K562 (cell line): ENCODE data around the gene RPL7L1. TPM values are rescaled to one million over a fixed set of nuclear protein-coding genes. Genes with fewer than 3 reads are reported as not detected.
A peak's percentile ranks its signal among the peaks of the same experiment; 100 is the strongest.

Experiments used
- BMI1 ChIP-seq: fragments of 150-350 bp; IDR thresholded peaks from 2 replicates; pipeline ENCODE4 v1.6.1; 2014; ENCODE audit warnings: low read length
- CBX5 ChIP-seq: IDR thresholded peaks from 2 replicates; pipeline ENCODE4 v1.6.1; 2014; ENCODE audit warnings: low read depth, borderline replicate concordance
- CC2D1A ChIP-seq: fragments of 450-650 bp; IDR thresholded peaks from 2 replicates; pipeline ENCODE4 v1.6.1; 2017; ENCODE audit warnings: mild to moderate bottlenecking
- CHD4 ChIP-seq: fragments of 200-600 bp; sonication (generic); IDR thresholded peaks from 3 replicates; pipeline ENCODE4 v1.6.1; 2012; ENCODE audit warnings: low read depth, mild to moderate bottlenecking, mixed read lengths, low read length, inconsistent platforms; ENCODE audit not compliant: insufficient read depth, insufficient replicate concordance, poor library complexity, severe bottlenecking
- DIDO1 ChIP-seq: fragments of 450-650 bp; IDR thresholded peaks from 2 replicates; pipeline ENCODE4 v1.6.1; 2016; ENCODE audit warnings: low read depth, missing biosample characterization, missing genetic modification characterization
- E2F3 ChIP-seq: fragments of 250-450 bp; sonication (Bioruptor Pico); IDR thresholded peaks from 2 replicates; pipeline ENCODE4 v1.4.0; 2020; ENCODE audit warnings: mild to moderate bottlenecking
- HOXB6 ChIP-seq: fragments of 250-450 bp; sonication (Bioruptor Pico); IDR thresholded peaks from 2 replicates; pipeline ENCODE4 v1.5.1; 2022; ENCODE audit warnings: mild to moderate bottlenecking, borderline replicate concordance
- JUND ChIP-seq, 2 experiments: IDR thresholded peaks; 2 replicates in 1 of 2; 3 replicates in 1 of 2; pipeline ENCODE4 v1.6.1; 2011; ENCODE audit warnings: borderline replicate concordance in 2 of 2, low read depth in 2 of 2, low read length in 2 of 2, improper control_type of control experiment in 1 of 2, missing biosample characterization in 1 of 2, missing genetic modification characterization in 1 of 2, missing genetic modification reagents in 1 of 2
- MAFG ChIP-seq: fragments of 450-650 bp; conservative IDR thresholded peaks from 2 replicates; pipeline ENCODE4 v1.6.1; 2016; ENCODE audit warnings: missing genetic modification characterization, missing compliant biosample characterization
- MAFK ChIP-seq: IDR thresholded peaks from 2 replicates; pipeline ENCODE4 v1.6.1; 2011; ENCODE audit warnings: low read length, improper control_type of control experiment
- OTX1 ChIP-seq: fragments of 450-650 bp; formaldehyde crosslinking; IDR thresholded peaks from 2 replicates; pipeline ENCODE4 v1.4.0; 2022; ENCODE audit warnings: mild to moderate bottlenecking
- POLR2B ChIP-seq: fragments of 450-650 bp; IDR thresholded peaks from 2 replicates; pipeline ENCODE4 v1.6.1; 2018; ENCODE audit warnings: low read depth; ENCODE audit not compliant: partially characterized antibody
- SAFB2 ChIP-seq: fragments of 200-400 bp; formaldehyde crosslinking; IDR thresholded peaks from 2 replicates; pipeline ENCODE4 v1.6.1; 2018; ENCODE audit warnings: borderline replicate concordance, low read length, low read depth, moderate library complexity; ENCODE audit not compliant: severe bottlenecking
- SIRT6 ChIP-seq: IDR thresholded peaks from one replicate; pipeline ENCODE4 v1.6.1; 2012; ENCODE audit warnings: low read depth, mild to moderate bottlenecking, control low read depth, inconsistent platforms, low read length, moderate library complexity
- SMARCA5 ChIP-seq: fragments of 450-650 bp; IDR thresholded peaks from 2 replicates; pipeline ENCODE4 v1.6.1; 2016
- SRSF7 ChIP-seq: fragments of 200-400 bp; formaldehyde crosslinking; optimal IDR thresholded peaks from 2 replicates; pipeline ENCODE3; 2017; ENCODE audit warnings: mild to moderate bottlenecking, low read depth, low read length
- TAF7 ChIP-seq: fragments of 450-650 bp; IDR thresholded peaks from 2 replicates; pipeline ENCODE4 v1.6.1; 2016; ENCODE audit warnings: missing genetic modification characterization, missing compliant biosample characterization
- TOE1 ChIP-seq, 2 experiments: fragments of 450-650 bp in 1 of 2; sonication (generic) in 1 of 2; formaldehyde crosslinking in 1 of 2; IDR thresholded peaks; 2 replicates each; pipeline versions ENCODE4 v1.7.1 to v1.8.0; 2016 to 2022; ENCODE audit warnings: borderline replicate concordance in 2 of 2, mild to moderate bottlenecking in 2 of 2, antibody characterized with exemption in 1 of 2, inconsistent platforms in 1 of 2, low read depth in 1 of 2, missing genetic modification reagents in 1 of 2, moderate library complexity in 1 of 2
- TRIM28 ChIP-seq: fragments of 450-650 bp; IDR thresholded peaks from 2 replicates; pipeline ENCODE4 v1.6.1; 2017
- ZNF584 ChIP-seq: fragments of 200-800 bp; sonication (Bioruptor generic); IDR thresholded peaks from 2 replicates; pipeline ENCODE4 v1.6.1; 2016; ENCODE audit warnings: low read depth, mild to moderate bottlenecking, missing genetic modification characterization, missing compliant biosample characterization
- ZNF644 ChIP-seq: fragments of 200-800 bp; sonication (Bioruptor generic); IDR thresholded peaks from 2 replicates; pipeline ENCODE4 v1.6.1; 2016; ENCODE audit warnings: low read depth, missing genetic modification characterization, missing compliant biosample characterization
- ZNF830 ChIP-seq: fragments of 250-450 bp; sonication (Bioruptor Pico); IDR thresholded peaks from 2 replicates; pipeline ENCODE4 v1.5.0; 2021; ENCODE audit warnings: mild to moderate bottlenecking
- ZSCAN32 ChIP-seq: fragments of 450-650 bp; formaldehyde crosslinking; IDR thresholded peaks from 2 replicates; pipeline ENCODE4 v1.4.0; 2020; ENCODE audit warnings: mild to moderate bottlenecking, moderate library complexity
- polyA plus RNA-seq, 8 experiments: library from polyadenylated mRNA; depleted of rRNA in 4 of 8; stranded (reverse) in 5 of 8; unstranded in 3 of 8; fragments of >200 nt; fragmentation: Nextera tagmentation in 2 of 8; fragmentation: Illumina TruSeq in 1 of 8; extraction: Ambion mirVana in 2 of 8; extraction: Trizol in 1 of 8; gene quantifications; 2 replicates each; pipeline versions ENCODE4 v1.2.1 to v1.2.3, GENCODE V29; 2011 to 2014; ENCODE audit warnings: inconsistent platforms in 1 of 8, missing spikeins in 1 of 8
- total RNA-seq, 7 experiments: library from RNA; depleted of rRNA in 6 of 7; stranded (reverse); fragments of >200 nt in 6 of 7; fragmentation: Illumina TruSeq in 2 of 7; extraction: Trizol in 2 of 7; gene quantifications; 2 replicates each; pipeline versions ENCODE4 v1.2.1 to v1.2.3, GENCODE V29; 2011 to 2021; ENCODE audit warnings: low replicate concordance in 1 of 7
- TF ChIP-seq, protein P1 (sequence below): fragments of 450-650 bp; IDR thresholded peaks from 2 replicates; pipeline ENCODE4 v1.6.1; 2017; ENCODE audit warnings: antibody characterized with exemption, mild to moderate bottlenecking

RPL7L1 gene
- total and polyA plus RNA-seq, 9 of the 15 experiments (the other 6 are each of a cell fraction or from before 2014, with no cell fraction given): 129 to 259 (median 164) TPM

DNA sequence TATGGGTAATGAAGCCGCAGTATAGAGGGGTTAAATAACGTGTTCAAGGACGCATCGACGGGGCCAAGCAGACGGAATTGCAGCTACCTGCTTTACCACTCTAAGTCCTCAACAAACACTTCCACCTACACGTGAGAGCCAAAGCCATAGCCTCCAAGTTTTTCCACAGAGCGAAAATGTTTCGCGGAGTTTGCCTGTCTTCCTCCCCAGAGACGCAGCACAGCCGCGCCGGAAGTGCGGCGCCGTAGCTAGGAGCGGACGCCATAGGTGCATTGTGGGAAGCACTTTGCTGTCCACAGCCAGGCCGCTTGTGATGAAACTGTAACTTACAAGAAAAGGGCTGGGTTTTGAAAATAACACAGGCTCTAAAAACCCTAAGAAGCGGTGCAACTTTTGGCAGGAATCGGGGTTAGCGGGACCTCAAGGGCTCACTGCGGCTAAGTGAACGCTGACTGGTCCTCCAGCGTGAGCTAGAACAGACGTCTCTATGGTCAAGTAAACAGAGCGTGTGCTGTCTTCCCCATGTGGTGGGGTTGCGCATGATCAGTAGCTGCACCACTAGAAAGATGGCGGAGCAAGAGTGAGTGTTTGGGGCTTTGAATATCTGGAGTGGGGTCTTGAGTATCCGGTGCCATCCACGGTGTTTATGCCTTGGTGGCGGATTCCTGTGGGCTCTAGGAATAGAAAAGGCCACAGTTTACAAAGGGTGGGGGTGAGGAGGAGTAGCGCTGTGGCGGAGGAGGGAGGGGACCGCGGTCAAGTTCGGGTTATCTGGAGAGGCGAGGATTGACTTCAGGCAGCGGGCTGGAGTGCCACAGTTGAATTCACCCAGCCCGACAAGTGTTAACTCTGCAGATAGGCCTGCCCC lies at the start of gene RPL7L1 (continued):
- TF ChIP-seq TAF7 (tag) (peak; percentile 100), HOXB6 (CRISPR knock-in tag) (no peak; the same call in 1 of the 2 replicates), CHD4 (no peak), ZNF830 (CRISPR knock-in tag) (peak; percentile 57; the same call in 1 of the 2 replicates), OTX1 (CRISPR knock-in tag) (peak; percentile 81; the same call in 1 of the 2 replicates), TRIM28 (peak; percentile 44), JUND (IDR thresholded peaks at IDR 0.05; ENCODE audit: borderline replicate concordance, low read depth, low read length) (peak; percentile 52), JUND (tag; IDR thresholded peaks at IDR 0.05; ENCODE audit: borderline replicate concordance, low read depth, low read length) (0 out of 3 replicates have a peak, but pooled peaks have one; percentile 23), POLR2B (peak; percentile 98), E2F3 (CRISPR knock-in tag) (peak; percentile 32), DIDO1 (peak; percentile 96), CBX5 (no peak), TOE1 (IDR thresholded peaks at IDR 0.05; ENCODE audit: borderline replicate concordance) (peak; percentile 56; the same call in 1 of the 2 replicates), TOE1 (CRISPR knock-in tag; IDR thresholded peaks at IDR 0.05; ENCODE audit: borderline replicate concordance, low read depth) (0 out of 2 replicates have a peak, but pooled peaks have one; percentile 63), SIRT6 (no peak), CC2D1A (peak; percentile 65; the same call in 1 of the 2 replicates), MAFG (no peak), ZSCAN32 (CRISPR knock-in tag) (no peak), SMARCA5 (no peak; the same call in 1 of the 2 replicates), MAFK (peak; percentile 24; the same call in 1 of the 2 replicates), ZNF584 (CRISPR knock-in tag) (no peak), BMI1 (no peak; the same call in 1 of the 2 replicates), SRSF7 (no peak), ZNF644 (tag) (peak; percentile 87), SAFB2 (no peak)
- TF ChIP-seq, protein P1, sequence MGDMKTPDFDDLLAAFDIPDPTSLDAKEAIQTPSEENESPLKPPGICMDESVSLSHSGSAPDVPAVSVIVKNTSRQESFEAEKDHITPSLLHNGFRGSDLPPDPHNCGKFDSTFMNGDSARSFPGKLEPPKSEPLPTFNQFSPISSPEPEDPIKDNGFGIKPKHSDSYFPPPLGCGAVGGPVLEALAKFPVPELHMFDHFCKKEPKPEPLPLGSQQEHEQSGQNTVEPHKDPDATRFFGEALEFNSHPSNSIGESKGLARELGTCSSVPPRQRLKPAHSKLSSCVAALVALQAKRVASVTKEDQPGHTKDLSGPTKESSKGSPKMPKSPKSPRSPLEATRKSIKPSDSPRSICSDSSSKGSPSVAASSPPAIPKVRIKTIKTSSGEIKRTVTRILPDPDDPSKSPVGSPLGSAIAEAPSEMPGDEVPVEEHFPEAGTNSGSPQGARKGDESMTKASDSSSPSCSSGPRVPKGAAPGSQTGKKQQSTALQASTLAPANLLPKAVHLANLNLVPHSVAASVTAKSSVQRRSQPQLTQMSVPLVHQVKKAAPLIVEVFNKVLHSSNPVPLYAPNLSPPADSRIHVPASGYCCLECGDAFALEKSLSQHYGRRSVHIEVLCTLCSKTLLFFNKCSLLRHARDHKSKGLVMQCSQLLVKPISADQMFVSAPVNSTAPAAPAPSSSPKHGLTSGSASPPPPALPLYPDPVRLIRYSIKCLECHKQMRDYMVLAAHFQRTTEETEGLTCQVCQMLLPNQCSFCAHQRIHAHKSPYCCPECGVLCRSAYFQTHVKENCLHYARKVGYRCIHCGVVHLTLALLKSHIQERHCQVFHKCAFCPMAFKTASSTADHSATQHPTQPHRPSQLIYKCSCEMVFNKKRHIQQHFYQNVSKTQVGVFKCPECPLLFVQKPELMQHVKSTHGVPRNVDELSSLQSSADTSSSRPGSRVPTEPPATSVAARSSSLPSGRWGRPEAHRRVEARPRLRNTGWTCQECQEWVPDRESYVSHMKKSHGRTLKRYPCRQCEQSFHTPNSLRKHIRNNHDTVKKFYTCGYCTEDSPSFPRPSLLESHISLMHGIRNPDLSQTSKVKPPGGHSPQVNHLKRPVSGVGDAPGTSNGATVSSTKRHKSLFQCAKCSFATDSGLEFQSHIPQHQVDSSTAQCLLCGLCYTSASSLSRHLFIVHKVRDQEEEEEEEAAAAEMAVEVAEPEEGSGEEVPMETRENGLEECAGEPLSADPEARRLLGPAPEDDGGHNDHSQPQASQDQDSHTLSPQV: peak; percentile 70; the same call in 1 of the 2 replicates
